Pons (tissue), 1 donor: ENCODE measurements around the gene PADI6.

Experiments
- DNase-seq: peaks from one replicate; pipeline ENCODE4 v3.0.0-alpha.2; 2016; ENCODE audit warnings: low spot score

PADI6 gene

DNA sequence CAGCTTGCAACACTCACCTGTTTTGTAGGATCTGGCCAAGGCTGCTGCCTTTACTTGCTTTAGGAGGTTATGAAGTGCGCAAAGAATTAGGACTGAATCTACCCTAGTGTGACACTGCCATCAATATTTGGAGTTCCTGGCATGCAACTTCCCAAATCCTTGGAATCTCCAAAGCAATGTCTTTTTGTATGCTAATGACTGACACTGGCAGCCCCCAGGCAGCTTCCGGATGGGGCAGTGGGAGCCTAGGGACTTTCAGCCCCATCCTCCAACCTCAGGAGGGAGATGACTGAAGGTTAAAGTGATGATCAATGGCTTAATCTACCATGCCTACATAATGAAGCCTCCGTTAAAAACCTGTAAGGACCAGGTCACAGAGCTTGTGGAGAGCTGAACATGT, 62.0 kb downstream of the PADI6 start:
- DNase-seq = no peak

DNA sequence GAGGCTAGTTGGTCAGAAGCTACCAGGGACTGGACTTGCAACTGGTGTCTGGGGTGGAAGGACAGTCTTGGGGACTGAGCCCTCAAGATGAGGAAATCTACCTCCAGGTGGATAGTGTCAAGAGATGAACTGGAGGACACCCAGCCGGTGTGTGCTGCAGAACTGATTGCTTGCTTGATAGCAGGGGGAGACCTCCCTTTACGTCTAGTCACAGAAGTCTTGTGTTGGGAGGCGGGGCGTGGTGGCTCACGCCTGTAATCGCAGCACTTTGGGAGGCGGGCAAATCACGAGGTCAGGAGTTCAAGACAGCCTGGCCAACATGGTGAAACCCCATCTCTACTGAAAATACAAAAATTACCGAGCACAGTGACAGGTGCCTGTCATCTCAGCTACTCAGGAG, 62.6 kb downstream of the PADI6 start:
- DNase-seq = no peak

DNA sequence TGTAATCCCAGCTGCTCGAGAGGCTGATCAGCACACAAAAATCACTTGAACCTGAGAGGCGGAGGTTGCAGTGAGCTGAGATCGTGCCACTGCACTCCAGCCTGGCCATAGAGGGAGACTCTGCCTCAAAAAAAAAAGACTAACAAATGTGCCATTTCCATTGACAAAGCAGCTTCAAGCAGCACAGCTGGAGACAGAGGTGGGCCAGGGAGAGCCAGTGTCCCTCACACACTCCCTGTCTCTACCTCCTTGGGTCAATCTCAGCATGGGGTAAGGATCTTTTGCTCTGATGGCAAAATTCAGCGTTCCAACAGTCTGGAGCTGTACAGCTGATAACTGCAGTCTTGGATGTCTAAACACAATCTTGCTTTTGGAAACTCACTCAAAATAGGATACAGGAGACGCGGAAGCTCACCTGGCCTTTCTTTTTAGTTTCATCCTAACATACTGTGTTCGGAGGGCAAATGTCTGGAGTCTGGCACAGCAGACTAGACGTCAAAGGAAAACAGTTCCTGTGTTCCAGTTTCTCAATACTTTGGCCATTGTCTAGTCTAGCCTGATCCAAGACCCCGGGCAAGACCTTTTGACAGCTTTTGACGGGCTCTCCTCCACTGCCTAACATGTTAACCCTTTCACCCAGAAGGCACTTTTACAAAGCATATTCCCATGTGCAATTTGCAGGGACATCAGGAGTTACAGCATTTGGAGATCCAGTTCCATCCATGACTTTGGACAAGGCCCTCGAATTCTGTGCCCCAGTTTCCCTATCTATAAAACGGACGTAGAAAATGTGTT, 64.6 kb downstream of the PADI6 start:
- peak; percentile 18 for DNase-seq

DNA sequence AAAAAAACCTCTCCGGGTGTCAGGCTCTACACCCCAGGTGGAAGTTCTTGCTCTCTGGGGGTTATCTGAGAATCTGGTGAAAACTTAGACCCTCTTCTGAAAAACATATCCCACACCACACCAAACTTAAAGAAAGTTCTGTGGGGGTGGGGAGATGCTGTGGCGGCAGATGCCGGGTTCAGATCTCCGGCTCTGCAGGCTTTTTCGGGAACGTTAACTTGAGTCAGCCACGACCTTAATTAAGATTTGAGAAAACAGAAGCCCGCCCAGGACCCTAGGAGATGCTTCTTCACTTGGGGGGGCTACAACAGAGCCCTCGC, 65.2 kb downstream of the PADI6 start:
- no peak for DNase-seq

DNA sequence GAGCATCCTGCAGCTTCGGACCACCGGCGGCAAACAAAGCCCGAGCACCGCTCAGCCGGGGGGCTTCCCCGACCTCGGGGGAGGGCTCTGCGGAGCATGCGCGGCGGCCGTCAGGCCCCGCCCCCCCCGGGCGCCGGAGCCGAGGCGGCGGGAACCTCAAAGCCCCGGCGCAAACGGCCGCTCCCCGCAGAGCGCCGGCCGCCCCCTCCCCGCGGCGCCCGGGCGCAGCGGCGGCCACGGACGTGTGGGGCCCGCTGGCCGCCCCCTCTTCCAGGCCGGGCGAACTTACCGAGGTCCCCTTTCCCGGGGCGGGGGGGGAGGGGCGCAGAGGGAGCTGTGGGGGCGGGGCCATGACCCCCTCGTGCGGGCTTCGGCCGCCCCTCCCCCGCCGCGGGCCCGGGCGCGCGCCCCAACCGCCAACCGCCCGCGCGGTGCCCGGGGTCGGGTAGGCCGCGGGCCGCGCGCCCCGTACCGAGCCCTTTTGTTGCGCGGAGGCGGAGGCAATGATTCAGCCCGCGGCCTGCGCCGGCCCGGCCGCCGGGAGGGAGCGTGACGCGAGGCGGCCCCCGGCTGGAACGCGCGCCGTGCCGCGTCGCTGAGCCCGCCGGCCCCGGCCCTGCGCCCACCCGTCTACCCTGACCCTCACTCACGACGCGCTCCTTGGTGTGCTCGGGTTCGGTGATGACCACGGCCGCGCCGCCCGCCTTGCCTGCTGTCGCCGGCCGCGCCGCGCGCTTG, 65.8 kb downstream of the PADI6 start:
- peak; percentile 12 for DNase-seq

DNA sequence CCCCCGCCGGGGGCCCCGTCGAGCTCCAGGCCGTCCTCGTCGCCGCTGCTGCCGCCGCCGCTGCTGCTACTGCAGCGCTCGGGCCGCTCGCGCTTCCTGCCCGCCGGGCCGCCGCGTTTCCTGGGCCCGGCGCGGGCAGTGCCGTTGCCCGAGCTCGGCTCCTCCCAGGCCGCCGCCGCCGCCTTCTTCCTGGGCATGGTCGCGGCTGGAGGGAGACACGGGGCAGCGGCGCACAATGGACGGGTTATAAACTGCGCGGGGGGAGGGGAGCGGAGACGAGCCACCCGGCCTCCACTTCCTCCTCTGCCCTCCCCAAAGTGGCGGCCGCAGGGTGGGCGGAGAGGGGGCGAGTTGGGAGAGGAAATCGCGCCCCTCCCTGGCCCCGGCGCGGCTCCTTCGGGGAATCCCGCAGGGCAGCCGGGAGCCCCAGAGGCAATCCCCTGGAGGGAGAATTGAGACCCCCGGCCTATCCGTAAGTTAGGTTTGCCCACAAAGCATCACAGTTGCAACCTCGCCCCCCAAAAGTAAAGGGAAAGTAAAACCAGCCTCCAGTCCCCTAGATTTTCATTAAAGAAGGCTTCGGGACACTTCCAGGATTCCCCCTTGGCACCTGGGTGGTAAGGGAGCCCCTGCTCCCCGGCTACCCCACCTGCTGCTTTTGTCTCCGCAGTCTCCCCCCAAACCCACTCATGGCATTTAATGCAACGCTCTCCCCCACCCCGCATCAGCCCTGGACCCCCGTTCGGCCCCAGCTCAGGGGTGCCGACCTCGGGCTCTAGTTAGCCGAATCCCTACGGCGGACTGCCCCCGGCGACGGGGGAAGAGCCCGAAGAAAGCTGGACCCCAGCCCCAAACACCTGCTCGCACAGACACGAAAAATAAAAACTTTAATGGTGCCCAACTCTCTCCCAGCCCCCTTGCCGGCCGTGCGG, 66.6 kb downstream of the PADI6 start:
- DNase-seq = peak; percentile 57

DNA sequence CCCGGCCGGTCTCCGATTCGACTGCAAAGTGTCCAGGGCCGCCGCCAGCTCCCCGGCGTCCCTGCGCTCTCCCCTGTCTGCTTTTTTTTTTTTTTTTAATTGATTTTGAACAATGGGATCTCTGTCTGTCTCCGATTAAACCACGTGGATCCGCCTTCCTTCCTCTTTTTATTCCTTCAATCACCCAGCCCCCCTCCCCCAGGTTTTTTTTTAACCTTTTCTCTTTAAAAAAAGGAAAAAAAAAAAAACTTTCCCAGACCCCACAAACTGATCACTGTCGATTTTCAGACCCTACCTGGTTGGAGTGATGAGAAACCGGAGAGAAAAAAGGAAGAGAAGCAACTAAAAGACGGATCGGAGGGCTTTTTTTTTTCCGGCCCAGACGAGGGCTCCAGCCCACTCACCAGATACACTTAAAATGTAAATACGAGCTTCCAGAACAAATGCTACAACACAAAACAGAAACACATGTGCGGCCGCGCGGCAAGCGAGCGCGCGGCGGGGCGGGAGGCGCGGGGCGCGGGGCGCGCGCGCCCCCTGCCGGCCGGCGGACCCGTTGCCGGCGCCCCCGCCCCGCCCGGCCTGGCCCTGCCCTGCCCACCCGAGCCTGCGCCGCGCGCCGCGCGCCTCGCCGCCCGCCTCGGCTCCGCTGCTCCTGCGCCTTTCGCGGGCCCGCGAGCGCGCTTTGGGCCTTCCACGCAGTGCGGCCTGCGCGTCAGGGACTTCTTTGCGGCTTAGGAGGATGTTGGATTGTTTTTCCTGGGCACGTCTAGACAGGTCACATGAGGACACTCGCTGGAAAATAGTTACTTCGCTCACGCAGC, 67.5 kb downstream of the PADI6 start, which contains the start of gene RCC2:
TSS of gene RCC2 (minus strand) at position 428 of the 824 bp plus-strand sequence. CDS start 1,163 bp downstream, outside the sequence.
- peak; percentile 69 for DNase-seq

DNA sequence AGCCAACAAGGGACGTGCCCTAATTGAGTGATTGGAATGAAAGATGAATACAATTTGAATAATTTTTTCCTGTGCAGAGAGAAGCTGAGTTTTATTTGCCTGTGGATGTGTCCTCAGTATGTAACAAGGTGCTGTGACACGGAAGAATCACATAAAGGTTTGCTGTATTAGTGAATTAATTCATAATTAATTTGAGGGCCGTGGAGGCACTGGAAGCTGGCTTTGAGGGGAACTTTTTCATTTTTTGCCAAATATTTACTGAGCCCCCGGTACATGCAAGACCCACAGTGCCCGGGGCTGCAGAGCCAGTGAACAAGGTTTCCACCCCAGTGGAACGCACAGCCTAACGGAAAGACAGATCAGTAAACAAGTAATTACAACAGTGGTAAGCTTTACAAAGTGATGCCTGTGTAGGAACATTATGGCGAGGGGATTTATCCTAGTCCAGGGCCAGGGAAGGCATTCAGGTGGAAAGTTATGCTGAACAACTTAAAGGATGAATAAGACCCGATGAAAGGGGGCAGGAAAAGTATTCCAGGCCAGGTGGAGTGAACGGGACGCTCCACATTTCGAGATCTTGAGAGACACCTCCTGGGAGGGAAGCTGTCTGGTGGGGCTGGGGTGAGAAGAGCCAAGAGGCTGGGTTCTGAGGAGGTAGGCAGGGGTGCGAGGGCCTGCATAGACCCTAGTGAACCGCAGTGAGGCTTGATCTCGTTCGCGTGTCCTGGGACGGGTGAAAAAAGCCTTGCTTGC, 68.3 kb downstream of the PADI6 start:
- peak; percentile 54 for DNase-seq

DNA sequence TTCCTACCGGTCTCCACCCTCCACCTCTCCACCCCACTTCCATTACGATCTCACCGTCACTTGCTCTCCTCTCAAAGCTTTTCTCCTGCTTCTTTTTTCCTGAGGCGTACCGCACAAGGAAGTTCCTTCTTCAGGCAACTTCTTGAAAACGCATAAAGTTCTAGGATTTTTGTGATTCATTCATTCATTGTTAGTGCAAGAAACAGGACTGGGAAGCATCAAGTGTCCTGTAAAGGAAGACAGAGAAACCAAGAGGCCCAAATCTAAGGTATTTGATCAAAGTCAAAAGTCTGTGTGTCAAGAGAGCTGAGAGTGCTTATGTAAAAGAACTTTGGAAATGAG, 68.8 kb downstream of the PADI6 start:
- DNase-seq = no peak

DNA sequence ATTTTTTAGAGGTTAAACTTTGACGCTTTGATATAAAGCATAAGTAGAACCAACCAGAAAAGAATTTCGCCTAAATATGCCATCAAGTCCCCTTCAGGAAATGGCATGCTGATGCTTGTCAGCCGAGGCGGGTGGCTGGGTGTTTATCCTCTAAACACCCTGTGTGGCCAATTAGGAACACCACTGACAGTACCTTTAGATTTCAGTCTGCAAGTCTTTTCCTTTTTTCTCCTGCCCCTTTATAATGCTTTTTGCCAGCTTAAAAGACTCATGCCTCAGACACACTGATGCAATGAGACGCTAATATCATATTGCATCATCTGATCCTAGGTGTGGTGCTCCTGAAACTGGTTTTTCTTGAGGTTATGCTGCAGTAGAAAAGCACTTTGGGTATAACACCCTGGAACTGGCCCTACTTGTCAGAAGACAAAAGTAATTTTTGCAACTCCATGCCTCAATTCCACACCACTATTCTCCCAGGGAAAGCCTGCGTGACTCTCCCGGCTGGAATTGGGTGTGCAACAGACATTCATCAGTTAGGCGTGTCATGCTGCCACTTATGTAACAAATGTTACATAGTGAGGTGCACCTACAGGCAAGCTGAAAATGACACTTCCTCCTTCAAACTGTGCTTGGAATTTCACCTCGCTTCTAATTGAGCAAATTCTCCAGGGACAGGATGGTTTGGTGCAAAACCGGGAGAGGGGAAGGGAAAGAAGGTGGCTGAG, 69.4 kb downstream of the PADI6 start:
- no peak for DNase-seq

DNA sequence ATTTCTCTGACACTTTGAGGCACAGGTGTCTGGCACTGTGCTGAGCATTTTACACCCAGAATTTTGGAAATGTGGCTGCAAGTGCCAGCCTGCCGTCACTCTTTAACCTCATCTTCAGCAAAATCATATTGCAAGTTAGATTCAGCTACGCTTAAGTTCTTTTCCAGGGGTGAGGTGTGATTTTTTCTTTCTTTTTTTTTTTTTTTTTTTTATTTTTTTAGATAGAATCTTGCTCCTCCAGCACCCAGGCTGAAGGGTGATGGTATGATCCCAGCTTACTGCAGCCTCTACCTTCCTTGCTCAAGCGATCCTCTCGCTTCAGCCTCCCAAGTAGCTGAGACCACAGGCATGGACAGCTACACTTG, 70.0 kb downstream of the PADI6 start:
- DNase-seq = no peak

DNA sequence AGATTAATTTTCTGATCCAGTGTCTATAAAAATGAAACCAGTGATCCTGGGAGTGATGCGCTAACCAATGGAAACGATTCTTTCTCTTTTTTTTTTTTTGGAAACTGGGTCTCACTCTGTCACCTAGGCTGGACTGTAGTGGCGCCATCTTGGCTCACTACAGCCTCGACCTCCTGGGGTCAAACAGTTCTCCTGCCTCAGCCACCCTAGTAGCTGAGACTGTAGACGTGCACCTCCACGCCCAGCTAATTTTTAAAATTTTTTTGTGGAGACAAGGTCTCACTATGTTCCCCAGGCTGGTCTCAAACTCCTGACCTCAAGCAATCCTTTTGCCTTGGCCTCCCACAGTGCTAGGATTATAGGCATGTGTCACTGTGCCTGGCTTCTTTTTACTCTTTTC, 70.8 kb downstream of the PADI6 start:
- no peak for DNase-seq

DNA sequence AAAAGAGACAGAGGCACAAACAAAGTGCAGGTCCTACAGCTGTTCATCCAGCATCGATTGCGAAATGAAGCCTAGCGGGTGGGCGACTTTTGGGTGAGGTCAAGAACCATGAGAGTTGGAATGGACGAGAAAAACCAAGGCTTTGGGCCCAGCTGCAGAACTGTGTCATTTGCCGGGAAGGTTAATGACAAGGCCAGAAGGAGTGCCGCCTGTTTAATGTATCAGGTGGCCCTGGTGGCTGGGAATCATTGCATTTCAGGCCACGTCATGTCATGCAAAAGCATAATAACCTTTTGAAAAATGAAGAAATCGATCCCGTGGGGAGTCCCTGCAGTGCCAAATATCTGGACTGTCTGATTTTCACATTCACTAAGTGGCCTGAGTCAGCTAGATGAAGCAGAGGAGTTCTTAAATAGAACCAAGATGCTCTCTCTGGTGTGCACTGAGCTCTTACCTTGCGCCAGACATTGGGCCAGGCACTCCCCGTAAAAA, 75.6 kb downstream of the PADI6 start:
- no peak for DNase-seq
